GM18858 (cell line): ENCODE results near the gene GABRB2.
"Not testable (repeated sequence)": the region's sequence is repeated elsewhere in the genome, so short reads cannot be mapped to it uniquely, and the experiment has no call there.

Source experiments
- ATAC-seq: cut with Tn5 transposase; IDR thresholded peaks from one replicate; pipeline ENCODE4 v1.9.1; 2021; ENCODE audit not compliant: unreplicated experiment

GABRB2 gene

GRCh38 chr5:161256957-161257356, 289.6 kb downstream of the GABRB2 start:
- no peak for ATAC-seq

- not testable (repeated sequence) for ATAC-seq
Observed at GRCh38 chr5:161252955-161253354, 293.6 kb downstream of the GABRB2 start.

- ATAC-seq, result no peak
Observed at GRCh38 chr5:161246749-161247148, 299.8 kb downstream of the GABRB2 start.

- not testable (repeated sequence) for ATAC-seq
Observed at GRCh38 chr5:161245846-161246245, 300.7 kb downstream of the GABRB2 start.
